ENCODE data around the gene LATS1.
A peak's percentile ranks its signal among the peaks of the same experiment; 100 is the strongest.
"Not testable (repeated sequence)": the region's sequence is repeated elsewhere in the genome, so short reads cannot be mapped to it uniquely, and the experiment has no call there.

The LATS1 gene

GRCh38 chr6:149750136-149750609 is 32.3 kb upstream of the LATS1 start:
- H3K36me3 ChIP-seq, result peaks cover 3% of the 10 kb centered on the region; the same call in 1 of the 2 replicates
- peak; percentile 70 for DNase-seq
- H3K4me3 ChIP-seq (ENCODE audit: low read depth, low read length), result peak overlapping the region; percentile 97
- H3K27me3 ChIP-seq, result no peaks in the 10 kb centered on the region
- TF ChIP-seq, protein P1, sequence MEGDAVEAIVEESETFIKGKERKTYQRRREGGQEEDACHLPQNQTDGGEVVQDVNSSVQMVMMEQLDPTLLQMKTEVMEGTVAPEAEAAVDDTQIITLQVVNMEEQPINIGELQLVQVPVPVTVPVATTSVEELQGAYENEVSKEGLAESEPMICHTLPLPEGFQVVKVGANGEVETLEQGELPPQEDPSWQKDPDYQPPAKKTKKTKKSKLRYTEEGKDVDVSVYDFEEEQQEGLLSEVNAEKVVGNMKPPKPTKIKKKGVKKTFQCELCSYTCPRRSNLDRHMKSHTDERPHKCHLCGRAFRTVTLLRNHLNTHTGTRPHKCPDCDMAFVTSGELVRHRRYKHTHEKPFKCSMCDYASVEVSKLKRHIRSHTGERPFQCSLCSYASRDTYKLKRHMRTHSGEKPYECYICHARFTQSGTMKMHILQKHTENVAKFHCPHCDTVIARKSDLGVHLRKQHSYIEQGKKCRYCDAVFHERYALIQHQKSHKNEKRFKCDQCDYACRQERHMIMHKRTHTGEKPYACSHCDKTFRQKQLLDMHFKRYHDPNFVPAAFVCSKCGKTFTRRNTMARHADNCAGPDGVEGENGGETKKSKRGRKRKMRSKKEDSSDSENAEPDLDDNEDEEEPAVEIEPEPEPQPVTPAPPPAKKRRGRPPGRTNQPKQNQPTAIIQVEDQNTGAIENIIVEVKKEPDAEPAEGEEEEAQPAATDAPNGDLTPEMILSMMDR (IDR thresholded peaks at IDR 0.05; ENCODE audit: low read depth, low read length), result no peak
- H3K4me1 ChIP-seq, result no peaks in the 10 kb centered on the region
- H3K9me3 ChIP-seq, result no peaks in the 10 kb centered on the region

GRCh38 chr6:149749594-149750135 is 31.8 kb upstream of the LATS1 start, which contains the start of gene PCMT1:
Gene PCMT1, plus strand, starts transcription at chr6:149749741. Its CDS starts 161 bp downstream, at chr6:149749902.
- TF ChIP-seq, protein P1 (IDR thresholded peaks at IDR 0.05; ENCODE audit: low read depth, low read length), result no peak
- Histone ChIP-seq H3K4me1 (no peaks in the 10 kb centered on the region), H3K4me3 (ENCODE audit: low read depth, low read length) (peak within 1 kb of the TSS; percentile 97), H3K27me3 (no peaks in the 10 kb centered on the region), H3K36me3 (peaks cover 3% of the 10 kb centered on the region; the same call in 1 of the 2 replicates), H3K9me3 (no peaks in the 10 kb centered on the region)
- peak; percentile 93 for DNase-seq

GRCh38 chr6:149749082-149749593 is 31.2 kb upstream of the LATS1 start:
- not testable (repeated sequence) for H3K9me3 ChIP-seq, H3K36me3 ChIP-seq, H3K27me3 ChIP-seq, H3K4me1 ChIP-seq, DNase-seq
- peak overlapping the region; percentile 97 for H3K4me3 ChIP-seq (ENCODE audit: low read depth, low read length)

DNA sequence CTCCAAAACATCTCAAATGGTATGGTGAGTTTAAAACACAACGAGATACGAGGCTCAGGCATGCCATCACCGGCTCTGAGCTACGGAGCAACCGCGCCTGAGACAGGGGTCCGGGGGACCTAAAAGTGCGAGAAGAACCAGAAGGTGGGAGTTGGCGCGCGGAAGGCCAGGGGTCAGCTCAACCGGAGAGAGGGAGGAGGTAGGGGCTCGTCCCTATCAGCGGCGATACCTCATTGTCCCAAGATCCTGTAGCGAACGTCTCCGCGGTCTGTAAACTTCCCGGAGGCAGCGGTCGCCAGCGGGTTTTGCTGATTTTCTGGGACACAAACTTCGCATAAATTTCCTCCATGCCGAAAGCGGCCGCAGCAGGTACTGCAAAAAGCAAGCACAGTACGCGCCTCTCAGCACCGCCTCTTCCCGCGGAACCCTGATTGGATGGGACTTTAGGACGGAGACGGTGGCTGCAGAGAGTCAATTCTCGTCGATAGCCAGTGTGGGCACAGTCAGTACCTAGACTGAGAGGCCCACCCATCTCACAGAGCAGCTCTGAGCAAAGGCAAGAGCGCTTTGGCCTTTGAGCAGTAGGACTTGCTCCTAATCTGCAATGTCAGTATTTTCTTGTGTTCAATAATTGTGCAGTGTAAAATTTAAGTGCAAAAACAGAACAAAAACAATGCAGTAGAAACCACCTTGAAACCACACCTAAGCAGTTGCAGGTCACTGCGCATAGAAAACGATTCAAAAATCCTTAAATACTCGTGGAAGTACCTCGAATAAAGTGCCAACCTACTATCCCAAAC is 28.4 kb upstream of the LATS1 start, which contains the start of gene NUP43:
Gene NUP43, minus strand, starts transcription at position 383 of the 800 bp plus-strand sequence. Its CDS starts 34 bp downstream, at position 349.
- H3K4me3 ChIP-seq (ENCODE audit: low read depth, low read length), result peak within 1 kb of the TSS; percentile 94

DNA sequence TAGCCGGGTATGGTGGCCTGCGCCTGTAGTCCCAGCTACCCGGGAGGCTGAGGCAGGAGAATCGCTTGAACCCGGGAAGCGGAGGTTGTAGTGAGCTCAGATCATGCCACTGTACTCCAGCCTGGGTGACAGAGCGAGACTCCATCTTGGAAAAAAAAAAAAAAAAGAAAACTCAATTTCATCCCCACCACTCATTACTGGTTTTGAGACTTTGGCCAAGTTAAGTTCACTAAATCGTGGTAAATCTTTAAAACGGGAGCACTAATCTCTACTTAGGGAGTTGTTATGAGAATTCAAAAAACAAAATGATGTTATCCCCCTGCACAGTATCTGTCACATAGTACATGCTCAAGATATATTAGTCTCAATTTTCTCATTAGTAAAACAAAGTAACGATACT is 27.4 kb upstream of the LATS1 start:
- Histone ChIP-seq H3K36me3 (peaks cover 23% of the 10 kb centered on the region), H3K4me3 (ENCODE audit: low read depth, low read length) (peak overlapping the region; percentile 94)
- not testable (repeated sequence) for H3K4me1 ChIP-seq, DNase-seq, H3K27me3 ChIP-seq, H3K9me3 ChIP-seq

More for the DNA sequence above, 28.4 kb upstream of the LATS1 start, which contains the start of gene NUP43:
- Histone ChIP-seq H3K27me3 (no peaks in the 10 kb centered on the region), H3K36me3 (peaks cover 19% of the 10 kb centered on the region), H3K9me3 (no peaks in the 10 kb centered on the region), H3K4me1 (no peaks in the 10 kb centered on the region)
- TF ChIP-seq, protein P1 (IDR thresholded peaks at IDR 0.05; ENCODE audit: low read depth, low read length), result peak; percentile 45
- peak; percentile 94 for DNase-seq

GRCh38 chr6:149734915-149735314 is 17.0 kb upstream of the LATS1 start:
- H3K27me3 ChIP-seq, result no peaks in the 10 kb centered on the region
- TF ChIP-seq, protein P1 (IDR thresholded peaks at IDR 0.05; ENCODE audit: low read depth, low read length), result no peak
- H3K4me3 ChIP-seq (ENCODE audit: low read depth, low read length), result no peak overlapping the region
- no peaks in the 10 kb centered on the region for H3K4me1 ChIP-seq
- DNase-seq, result no peak
- H3K36me3 ChIP-seq, result peaks cover 58% of the 10 kb centered on the region
- no peaks in the 10 kb centered on the region for H3K9me3 ChIP-seq
